K562 (cell line): ENCODE data around the gene FCGR2B. TPM values are rescaled to one million over a fixed set of nuclear protein-coding genes. Genes with fewer than 3 reads are reported as not detected.

ENCODE experiments used
- ARID3B ChIP-seq: fragments of 250-450 bp; sonication (Bioruptor Pico); IDR thresholded peaks from 2 replicates; pipeline ENCODE4 v1.4.0; 2020; ENCODE audit warnings: borderline replicate concordance
- ATF1 ChIP-seq, 2 experiments: fragments of 450-650 bp in 1 of 2; IDR thresholded peaks; 2 replicates each; pipeline ENCODE4 v1.6.1; 2016; ENCODE audit warnings: missing compliant biosample characterization in 1 of 2, missing genetic modification characterization in 1 of 2
- CEBPB ChIP-seq: fragments of 450-650 bp; IDR thresholded peaks from 2 replicates; pipeline ENCODE4 v1.6.1; 2016; ENCODE audit warnings: missing genetic modification characterization, missing compliant biosample characterization
- DDX20 ChIP-seq: fragments of 450-650 bp; IDR thresholded peaks from 2 replicates; pipeline ENCODE4 v1.6.1; 2016; ENCODE audit warnings: missing genetic modification characterization, low read depth, mild to moderate bottlenecking, missing compliant biosample characterization, moderate library complexity
- E2F3 ChIP-seq: fragments of 250-450 bp; sonication (Bioruptor Pico); IDR thresholded peaks from 2 replicates; pipeline ENCODE4 v1.4.0; 2020; ENCODE audit warnings: mild to moderate bottlenecking
- GTF2F1 ChIP-seq: IDR thresholded peaks from 2 replicates; pipeline ENCODE4 v1.6.1; 2011; ENCODE audit warnings: low read depth, low read length, improper control_type of control experiment
- HES1 ChIP-seq: fragments of 450-650 bp; IDR thresholded peaks from 2 replicates; pipeline ENCODE4 v1.6.1; 2016; ENCODE audit warnings: low read depth, mild to moderate bottlenecking, moderate library complexity
- MBD2 ChIP-seq: sonication (generic); IDR thresholded peaks from 2 replicates; pipeline ENCODE4 v1.6.1; 2016; ENCODE audit warnings: low read depth, borderline replicate concordance
- MTF1 ChIP-seq: fragments of 250-450 bp; sonication (Bioruptor Pico); IDR thresholded peaks from 2 replicates; pipeline ENCODE4 v1.9.0; 2021; ENCODE audit warnings: moderate library complexity, mild to moderate bottlenecking, inconsistent platforms, borderline replicate concordance
- MXI1 ChIP-seq: IDR thresholded peaks from 2 replicates; pipeline ENCODE4 v1.6.1; 2011; ENCODE audit warnings: low read depth, mild to moderate bottlenecking, improper control_type of control experiment, low read length
- NELFE ChIP-seq: IDR thresholded peaks from 2 replicates; pipeline ENCODE4 v1.6.1; 2011; ENCODE audit warnings: mild to moderate bottlenecking; ENCODE audit not compliant: insufficient read depth, insufficient read length
- NEUROD1 ChIP-seq: fragments of 150-350 bp; IDR thresholded peaks from 2 replicates; pipeline ENCODE4 v1.6.1; 2014; ENCODE audit warnings: borderline replicate concordance, low read length, low read depth; ENCODE audit not compliant: partially characterized antibody
- POLR2AphosphoS5 ChIP-seq: IDR thresholded peaks from 2 replicates; pipeline ENCODE4 v1.6.1; 2011; ENCODE audit warnings: mild to moderate bottlenecking, low read depth, low read length, moderate library complexity; ENCODE audit not compliant: control insufficient read depth, insufficient read depth
- POU5F1 ChIP-seq: fragments of 150-350 bp; IDR thresholded peaks from 2 replicates; pipeline ENCODE4 v1.6.1; 2014; ENCODE audit warnings: borderline replicate concordance, low read length, low read depth, mild to moderate bottlenecking; ENCODE audit not compliant: partially characterized antibody
- RBM15 ChIP-seq: fragments of 200-400 bp; formaldehyde crosslinking; IDR thresholded peaks from 2 replicates; pipeline ENCODE4 v1.6.1; 2018; ENCODE audit warnings: mild to moderate bottlenecking, low read length, moderate library complexity; ENCODE audit not compliant: insufficient read depth
- RBM25 ChIP-seq: fragments of 200-400 bp; formaldehyde crosslinking; IDR thresholded peaks from 2 replicates; pipeline ENCODE4 v1.6.1; 2018; ENCODE audit warnings: low read length, low read depth, moderate library complexity; ENCODE audit not compliant: severe bottlenecking
- SAFB2 ChIP-seq: fragments of 200-400 bp; formaldehyde crosslinking; IDR thresholded peaks from 2 replicates; pipeline ENCODE4 v1.6.1; 2018; ENCODE audit warnings: borderline replicate concordance, low read length, low read depth, moderate library complexity; ENCODE audit not compliant: severe bottlenecking
- SNIP1 ChIP-seq: fragments of 450-650 bp; IDR thresholded peaks from 2 replicates; pipeline ENCODE4 v1.7.1; 2017; ENCODE audit warnings: low read depth, mild to moderate bottlenecking
- SRF ChIP-seq, 2 experiments: fragments of 250-450, 450-650 bp in 1 of 2; sonication (Bioruptor Pico) in 1 of 2; sonication (generic) in 1 of 2; formaldehyde crosslinking; IDR thresholded peaks; 2 replicates each; pipeline versions ENCODE4 v1.5.0 to v1.5.1; 2020 to 2022; ENCODE audit warnings: mild to moderate bottlenecking in 1 of 2, missing genetic modification reagents in 1 of 2
- SRSF9 ChIP-seq: fragments of 200-400 bp; formaldehyde crosslinking; IDR thresholded peaks from 2 replicates; pipeline ENCODE4 v1.6.1; 2017; ENCODE audit warnings: low read depth, low read length, borderline replicate concordance
- U2AF1 ChIP-seq: fragments of 200-400 bp; formaldehyde crosslinking; optimal IDR thresholded peaks from 2 replicates; pipeline ENCODE3; 2017; ENCODE audit warnings: mild to moderate bottlenecking, low read depth, low read length, moderate library complexity
- ZFP1 ChIP-seq: fragments of 450-650 bp; formaldehyde crosslinking; IDR thresholded peaks from 2 replicates; pipeline ENCODE4 v1.4.0; 2020; ENCODE audit warnings: mild to moderate bottlenecking, mixed read lengths
- ZFPM2 ChIP-seq: fragments of 250-450 bp; sonication (Bioruptor Pico); IDR thresholded peaks from 2 replicates; pipeline ENCODE4 v1.5.1; 2022; ENCODE audit warnings: mild to moderate bottlenecking
- ZNF174 ChIP-seq: fragments of 250-450 bp; sonication (Bioruptor Pico); IDR thresholded peaks from 2 replicates; pipeline ENCODE4 v1.4.0; 2020; ENCODE audit warnings: mild to moderate bottlenecking
- polyA plus RNA-seq, 8 experiments: library from polyadenylated mRNA; depleted of rRNA in 4 of 8; stranded (reverse) in 5 of 8; unstranded in 3 of 8; fragments of >200 nt; fragmentation: Nextera tagmentation in 2 of 8; fragmentation: Illumina TruSeq in 1 of 8; extraction: Ambion mirVana in 2 of 8; extraction: Trizol in 1 of 8; gene quantifications; 2 replicates each; pipeline versions ENCODE4 v1.2.1 to v1.2.3, GENCODE V29; 2011 to 2014; ENCODE audit warnings: inconsistent platforms in 1 of 8, missing spikeins in 1 of 8
- total RNA-seq, 7 experiments: library from RNA; depleted of rRNA in 6 of 7; stranded (reverse); fragments of >200 nt in 6 of 7; fragmentation: Illumina TruSeq in 2 of 7; extraction: Trizol in 2 of 7; gene quantifications; 2 replicates each; pipeline versions ENCODE4 v1.2.1 to v1.2.3, GENCODE V29; 2011 to 2021; ENCODE audit warnings: low replicate concordance in 1 of 7

Gene FCGR2B
- total and polyA plus RNA-seq, 9 of the 15 experiments (the other 6 are each of a cell fraction or from before 2014, with no cell fraction given) = 1.7 to 8.9 (median 3.9) TPM

DNA sequence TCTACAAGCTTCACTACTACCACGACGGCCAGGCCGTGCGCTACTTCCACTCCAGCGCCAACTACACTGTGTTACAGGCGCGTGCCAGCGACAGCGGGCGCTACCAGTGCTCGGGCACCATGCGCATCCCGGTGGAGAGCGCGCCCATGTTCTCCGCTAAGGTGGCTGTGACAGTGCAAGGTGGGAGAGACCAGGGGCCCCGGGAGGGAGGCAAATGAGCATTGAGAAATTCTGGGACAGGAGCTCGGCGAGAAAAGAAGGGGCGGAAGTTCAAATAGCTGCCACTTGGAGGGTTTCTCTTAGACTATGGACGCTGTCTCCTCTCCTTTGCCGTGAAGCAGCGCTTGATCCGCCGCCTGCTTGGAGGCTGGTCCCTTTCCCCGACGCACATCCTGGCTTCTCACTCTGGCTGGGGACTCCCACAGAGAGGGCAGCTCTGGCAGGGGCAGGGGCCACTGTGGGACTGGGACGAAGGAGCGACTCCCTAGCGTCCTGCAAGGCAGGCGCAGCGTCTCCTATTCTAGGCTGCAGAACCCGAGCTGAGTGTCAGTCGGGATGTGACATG lies 63.0 kb downstream of the FCGR2B start (continued):
- 0 out of 2 replicates have a peak, but pooled peaks have one; percentile 63 for TF ChIP-seq ARID3B (CRISPR knock-in tag)
- TF ChIP-seq MXI1 = no peak
- TF ChIP-seq ATF1 (CRISPR knock-in tag; IDR thresholded peaks at IDR 0.05) = no peak
- TF ChIP-seq ATF1 (tag; IDR thresholded peaks at IDR 0.05) = no peak
- no peak for TF ChIP-seq RBM15
- no peak for TF ChIP-seq SRSF9
- peak in 1 of 2 experiments; percentile 58; a peak in 1 of 4 replicates for TF ChIP-seq SRF (CRISPR knock-in tag; IDR thresholded peaks at IDR 0.05)
- TF ChIP-seq U2AF1 = no peak
- TF ChIP-seq E2F3 = no peak; the same call in 1 of the 2 replicates
- TF ChIP-seq SAFB2 = no peak
- TF ChIP-seq RBM25 = no peak
- peak; percentile 19; the same call in 1 of the 2 replicates for TF ChIP-seq POLR2AphosphoS5
- TF ChIP-seq DDX20 (tag) = no peak
- 0 out of 2 replicates have a peak, but pooled peaks have one; percentile 11 for TF ChIP-seq CEBPB
- TF ChIP-seq SNIP1 = no peak
- no peak for TF ChIP-seq NELFE
- TF ChIP-seq GTF2F1 = no peak; the same call in 1 of the 2 replicates
- TF ChIP-seq ZFP1 (CRISPR knock-in tag) = 0 out of 2 replicates have a peak, but pooled peaks have one; percentile 23
- no peak for TF ChIP-seq ZNF174 (CRISPR knock-in tag)
- no peak for TF ChIP-seq POU5F1
- TF ChIP-seq MTF1 (CRISPR knock-in tag) = no peak
- TF ChIP-seq NEUROD1 = no peak
- TF ChIP-seq HES1 = no peak
- 0 out of 2 replicates have a peak, but pooled peaks have one; percentile 8 for TF ChIP-seq MBD2
- no peak for TF ChIP-seq ZFPM2 (CRISPR knock-in tag)
